Activated T-cell treated with anti-CD3 and anti-CD28 coated beads, Interleukin-2, amount 50 U/mL, for 72 hours (primary cell): ENCODE data around the gene CTDSPL. TPM values are rescaled to one million over a fixed set of nuclear protein-coding genes. Genes with fewer than 3 reads are reported as not detected.

ENCODE experiments used
- ATAC-seq, 2 donors: fragments of 150-1000 bp; cut with Tn5 transposase; replicated peaks in 1 of 2; 2 replicates each; pipeline ENCODE4 v1.10.0; 2021; ENCODE audit warnings: moderate library complexity in 2 of 2, mild to moderate bottlenecking in 1 of 2
- DNase-seq, 2 donors: peaks; one replicate each; pipeline ENCODE4 v3.0.0; 2021 to 2022; ENCODE audit warnings: mixed read lengths in 1 of 2
- H3K27ac Mint-ChIP-seq: one replicate; pipeline ENCODE4 v1.8.0; 2022; ENCODE audit warnings: mild to moderate bottlenecking, moderate library complexity, mixed read lengths
- H3K27me3 Mint-ChIP-seq: one replicate; pipeline ENCODE4 v1.8.0; 2022; ENCODE audit warnings: low read depth, mixed read lengths
- H3K36me3 Mint-ChIP-seq, 2 donors: one replicate each; pipeline ENCODE4 v1.8.0; 2022; ENCODE audit warnings: mixed read lengths in 2 of 2, mild to moderate bottlenecking in 1 of 2; ENCODE audit not compliant: insufficient read depth in 2 of 2
- H3K4me1 Mint-ChIP-seq: one replicate; pipeline ENCODE4 v1.8.0; 2022; ENCODE audit warnings: low read depth, mixed read lengths
- H3K4me3 Mint-ChIP-seq, 2 donors: one replicate each; pipeline ENCODE4 v1.8.0; 2022; ENCODE audit warnings: mild to moderate bottlenecking in 2 of 2, mixed read lengths in 2 of 2, moderate library complexity in 2 of 2
- H3K9me3 Mint-ChIP-seq, 2 donors: one replicate each; pipeline ENCODE4 v1.8.0; 2022; ENCODE audit warnings: mixed read lengths in 2 of 2
- total RNA-seq, 2 donors: library from RNA; stranded (reverse); gene quantifications; one replicate each; pipeline ENCODE4 v1.2.3, GENCODE V29; 2022

Gene CTDSPL
- total RNA-seq, 2 donors from 2014 or later = 6.3 to 7.0 TPM

DNA sequence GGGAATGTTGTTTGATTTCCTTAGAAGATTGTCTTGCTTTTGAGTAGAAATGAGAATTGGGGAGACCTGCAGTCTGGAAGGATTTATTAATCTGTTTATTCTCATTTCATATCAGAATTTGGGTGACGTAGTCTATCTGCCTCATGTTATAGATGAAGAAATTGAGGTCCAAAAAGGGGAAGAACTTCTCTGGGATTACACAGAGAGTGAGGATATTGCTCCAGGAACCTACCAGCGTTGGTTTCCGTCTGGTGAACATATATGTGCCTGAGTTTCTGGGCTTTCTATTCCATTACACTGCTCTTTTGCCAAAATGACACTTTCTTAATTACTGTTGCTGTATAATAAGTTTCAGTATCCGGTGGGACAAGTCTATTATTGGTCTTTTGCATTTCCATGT is 51.8 kb downstream of the CTDSPL start:
- peaks cover under 1% of the 10 kb centered on the region for H3K4me1 Mint-ChIP-seq
- H3K4me3 Mint-ChIP-seq = no peak overlapping the region
- no peak for DNase-seq
- H3K27me3 Mint-ChIP-seq = no peaks in the 10 kb centered on the region
- no peak for ATAC-seq
- H3K9me3 Mint-ChIP-seq = no peaks in the 10 kb centered on the region
- no peak overlapping the region for H3K27ac Mint-ChIP-seq
- no peaks in the 10 kb centered on the region for H3K36me3 Mint-ChIP-seq

DNA sequence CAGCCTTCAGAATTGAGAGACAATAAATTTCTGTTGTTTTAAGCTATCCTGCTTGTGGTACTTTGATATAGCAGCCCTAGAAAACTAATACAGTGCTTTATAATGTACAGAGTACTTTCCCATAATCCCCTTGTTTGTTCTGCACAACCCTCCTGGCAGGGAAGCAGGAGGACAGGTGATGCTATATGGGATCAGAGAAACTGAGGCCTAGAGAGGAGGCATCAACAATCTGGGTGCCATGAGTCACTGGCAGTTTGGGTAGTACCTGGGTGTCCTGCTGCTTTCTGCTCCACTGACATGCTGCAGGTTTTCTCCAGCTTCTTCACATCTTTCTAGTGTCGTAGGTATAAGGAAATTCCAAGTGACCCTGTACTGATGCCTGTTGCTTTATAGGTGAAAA is 55.0 kb downstream of the CTDSPL start:
- DNase-seq (no peak), ATAC-seq (no peak)
- no peaks in the 10 kb centered on the region for H3K9me3 Mint-ChIP-seq
- no peaks in the 10 kb centered on the region for H3K27me3 Mint-ChIP-seq
- no peaks in the 10 kb centered on the region for H3K4me1 Mint-ChIP-seq
- no peak overlapping the region for H3K27ac Mint-ChIP-seq
- H3K4me3 Mint-ChIP-seq = no peak overlapping the region
- no peaks in the 10 kb centered on the region for H3K36me3 Mint-ChIP-seq

DNA sequence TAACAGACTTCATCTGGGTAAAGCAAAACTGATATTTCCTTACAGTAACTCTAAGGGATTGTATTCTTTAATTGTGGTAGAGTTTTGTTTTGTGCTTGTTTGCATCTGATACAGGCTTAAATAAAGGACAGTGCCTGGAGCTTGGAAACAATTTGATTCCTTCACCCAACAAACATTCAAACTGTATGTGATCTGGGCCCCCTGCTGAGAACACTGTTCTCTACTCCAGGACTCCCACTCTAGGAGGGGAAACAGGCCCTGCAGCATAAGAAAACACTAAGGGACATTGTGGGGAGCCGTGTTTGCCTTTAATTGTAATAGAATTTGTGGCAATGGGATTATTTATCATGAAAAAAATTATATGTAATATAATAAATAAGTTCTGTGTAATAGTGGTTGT is 56.9 kb downstream of the CTDSPL start:
- H3K27me3 Mint-ChIP-seq = no peaks in the 10 kb centered on the region
- DNase-seq (no peak), ATAC-seq (no peak)
- H3K4me1 Mint-ChIP-seq = peaks cover 6% of the 10 kb centered on the region
- no peak overlapping the region for H3K4me3 Mint-ChIP-seq
- no peaks in the 10 kb centered on the region for H3K9me3 Mint-ChIP-seq
- no peaks in the 10 kb centered on the region for H3K36me3 Mint-ChIP-seq
- H3K27ac Mint-ChIP-seq = no peak overlapping the region

DNA sequence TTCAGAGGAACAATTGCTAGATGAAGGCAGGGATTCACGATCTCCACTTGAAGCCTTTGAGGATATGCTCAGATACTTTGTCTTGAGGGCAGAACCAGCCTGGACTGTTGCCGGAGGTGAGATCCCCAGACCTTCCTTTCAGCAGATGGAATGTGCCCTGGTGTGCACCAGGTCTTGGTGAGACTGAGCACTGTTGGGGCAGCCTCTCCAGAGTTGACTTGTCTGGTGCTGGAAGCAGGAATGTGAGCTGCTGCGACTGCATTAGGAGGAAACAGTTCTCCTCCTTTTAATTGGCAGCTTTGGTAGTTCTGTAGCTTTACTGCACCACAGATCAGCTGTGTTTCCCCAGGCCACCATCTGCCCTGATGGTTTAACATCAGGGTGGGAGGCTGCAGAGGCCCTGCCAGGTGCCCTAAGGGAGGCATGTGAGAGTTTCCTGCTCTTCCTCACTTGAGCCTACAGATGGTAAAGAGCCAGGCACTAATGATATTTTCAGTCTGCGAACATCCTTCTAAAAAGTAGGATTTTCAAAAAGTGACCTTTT is 58.5 kb downstream of the CTDSPL start:
- H3K4me3 Mint-ChIP-seq = no peak overlapping the region
- H3K9me3 Mint-ChIP-seq = no peaks in the 10 kb centered on the region
- no peaks in the 10 kb centered on the region for H3K27me3 Mint-ChIP-seq
- ATAC-seq = no peak
- peaks cover 6% of the 10 kb centered on the region for H3K4me1 Mint-ChIP-seq
- no peaks in the 10 kb centered on the region for H3K36me3 Mint-ChIP-seq
- no peak overlapping the region for H3K27ac Mint-ChIP-seq
- DNase-seq = no peak

DNA sequence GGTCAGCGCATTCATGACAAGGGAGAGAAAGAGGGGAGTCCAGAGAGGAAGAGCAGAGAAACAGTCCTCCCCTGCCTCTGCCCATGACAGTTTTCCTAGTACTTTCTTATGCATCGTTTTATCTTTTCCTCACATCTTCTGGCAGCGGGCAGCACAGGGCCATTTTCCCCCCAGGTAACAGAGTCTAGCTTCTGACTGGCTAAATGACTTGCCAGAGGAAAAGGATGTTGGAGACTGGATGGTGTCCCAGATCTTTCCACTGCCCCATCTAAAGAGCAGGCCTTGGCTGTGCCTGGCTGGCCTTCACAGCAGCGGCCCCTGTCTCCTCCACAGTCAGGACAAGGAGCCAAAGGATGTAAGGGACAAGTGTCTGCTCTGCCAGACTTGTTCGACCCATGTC is 59.3 kb downstream of the CTDSPL start:
- Mint-ChIP-seq H3K4me3 (no peak overlapping the region), H3K27me3 (no peaks in the 10 kb centered on the region), H3K36me3 (no peaks in the 10 kb centered on the region), H3K9me3 (no peaks in the 10 kb centered on the region), H3K27ac (no peak overlapping the region), H3K4me1 (peaks cover 6% of the 10 kb centered on the region)
- no peak for ATAC-seq
- no peak for DNase-seq

DNA sequence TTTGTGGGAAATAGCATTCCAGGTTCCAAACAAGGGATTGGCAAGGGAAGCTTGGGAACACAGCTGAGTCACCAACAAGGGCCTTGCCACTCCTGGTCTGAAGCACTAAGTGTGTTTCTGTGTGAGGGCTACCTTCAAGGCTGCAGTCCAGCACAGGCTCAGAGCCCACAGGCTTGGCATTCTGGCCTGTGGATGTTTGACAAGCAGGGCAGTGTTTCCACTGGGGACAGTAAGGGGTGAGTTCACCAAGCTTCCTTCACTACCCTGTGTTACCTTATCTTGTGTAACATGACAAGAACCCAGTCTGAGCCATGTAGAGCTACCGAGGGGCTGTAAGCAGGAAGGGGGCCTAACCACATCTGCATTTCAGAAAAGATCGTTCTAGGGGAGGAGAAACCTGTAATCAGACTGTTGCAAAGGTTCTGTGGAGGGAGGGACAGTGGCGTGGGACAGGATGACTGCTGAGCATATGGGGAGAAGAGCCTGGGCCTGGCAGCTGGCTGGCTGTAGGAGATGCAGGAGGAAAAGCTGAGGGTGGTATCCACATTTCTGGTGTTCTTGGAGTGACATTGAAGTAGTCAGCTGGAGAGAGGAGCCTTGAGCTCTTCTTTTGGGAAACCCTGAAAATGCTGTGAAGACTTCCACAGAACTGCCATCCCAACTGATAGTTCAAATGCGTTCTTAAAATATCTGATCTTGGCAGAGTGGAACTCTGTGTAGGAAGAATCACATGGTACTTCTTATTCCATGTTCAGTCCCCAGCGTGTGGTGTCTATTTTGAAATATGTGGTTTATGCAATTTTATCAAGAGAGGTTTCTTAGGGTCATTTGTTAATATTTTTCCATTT is 61.3 kb downstream of the CTDSPL start:
- Mint-ChIP-seq H3K36me3 (no peaks in the 10 kb centered on the region), H3K9me3 (no peaks in the 10 kb centered on the region), H3K4me3 (no peak overlapping the region), H3K27ac (no peak overlapping the region), H3K4me1 (peaks cover 6% of the 10 kb centered on the region), H3K27me3 (no peaks in the 10 kb centered on the region)
- no peak for DNase-seq
- no peak for ATAC-seq

DNA sequence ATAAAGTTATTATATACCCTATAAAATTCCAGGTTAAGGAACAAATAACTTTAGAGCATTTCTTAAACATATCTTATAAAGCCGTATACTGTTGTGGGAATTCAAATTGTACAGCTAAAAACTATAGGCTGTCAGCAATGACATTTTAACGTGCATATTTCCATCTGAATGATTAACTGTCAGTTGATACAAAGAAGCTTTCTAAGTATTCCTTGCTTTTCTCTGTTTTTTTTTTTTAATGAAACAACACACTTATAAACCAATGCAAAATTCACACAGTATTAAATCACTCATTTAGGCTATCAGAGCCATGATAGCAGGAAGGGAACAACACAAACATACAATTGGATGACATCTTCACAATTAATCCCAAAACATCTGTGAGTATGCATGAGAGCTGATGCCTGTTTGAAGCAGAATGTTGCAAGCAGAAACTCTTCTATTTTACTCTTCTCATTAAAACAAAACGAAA is 61.9 kb downstream of the CTDSPL start:
- Mint-ChIP-seq H3K27ac (no peak overlapping the region), H3K27me3 (no peaks in the 10 kb centered on the region), H3K4me3 (no peak overlapping the region), H3K4me1 (peaks cover 6% of the 10 kb centered on the region), H3K9me3 (no peaks in the 10 kb centered on the region), H3K36me3 (no peaks in the 10 kb centered on the region)
- ATAC-seq (no peak), DNase-seq (no peak)

DNA sequence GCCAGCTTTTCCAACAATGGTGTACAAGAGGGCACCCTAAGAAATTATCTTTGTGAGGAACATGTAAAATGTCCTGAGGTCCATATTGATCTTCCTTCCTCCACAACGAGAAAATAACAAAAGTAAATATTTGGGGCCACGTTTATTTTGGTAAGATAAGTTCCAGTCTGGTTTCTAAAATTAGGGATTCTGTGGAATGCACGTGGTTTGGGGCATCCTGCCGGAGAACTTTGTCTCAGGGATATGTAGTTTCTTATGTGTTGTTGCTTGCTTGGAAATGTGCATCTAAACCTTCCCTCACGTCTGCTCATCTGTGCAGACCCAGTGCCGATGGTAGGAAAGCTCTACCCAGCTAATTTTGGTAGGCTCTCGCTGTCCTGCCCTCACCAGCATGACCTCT is 62.8 kb downstream of the CTDSPL start:
- no peaks in the 10 kb centered on the region for H3K36me3 Mint-ChIP-seq
- ATAC-seq = no peak
- no peak overlapping the region for H3K4me3 Mint-ChIP-seq
- peaks cover 6% of the 10 kb centered on the region for H3K4me1 Mint-ChIP-seq
- no peak for DNase-seq
- H3K9me3 Mint-ChIP-seq = peaks cover 0 to 3% of the 10 kb centered on the region in 2 donors
- no peak overlapping the region for H3K27ac Mint-ChIP-seq
- no peaks in the 10 kb centered on the region for H3K27me3 Mint-ChIP-seq

DNA sequence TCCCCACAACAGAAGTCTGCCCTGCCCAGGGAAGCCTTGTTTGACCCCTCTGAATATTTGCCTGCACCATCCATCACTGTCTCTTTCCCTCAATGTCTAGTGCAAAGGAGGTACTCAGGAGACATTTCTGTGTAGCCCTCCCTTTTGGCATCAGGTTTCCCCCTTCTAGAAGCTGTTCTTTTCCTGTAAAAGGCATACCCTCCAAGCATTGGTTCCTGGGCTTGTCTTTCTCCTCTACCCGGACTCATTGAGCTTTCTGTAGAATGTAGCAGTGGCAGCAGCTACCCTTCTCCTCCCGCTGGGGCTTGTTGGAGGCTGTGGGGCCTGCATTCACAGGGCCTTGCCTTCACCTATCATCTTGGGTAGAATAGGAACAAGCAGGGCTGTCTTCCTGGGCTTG is 63.5 kb downstream of the CTDSPL start:
- ATAC-seq = no peak
- peaks cover 6% of the 10 kb centered on the region for H3K4me1 Mint-ChIP-seq
- no peak overlapping the region for H3K27ac Mint-ChIP-seq
- H3K36me3 Mint-ChIP-seq = no peaks in the 10 kb centered on the region
- H3K9me3 Mint-ChIP-seq = peaks cover 0 to 5% of the 10 kb centered on the region in 2 donors
- H3K4me3 Mint-ChIP-seq = no peak overlapping the region
- DNase-seq = no peak
- no peaks in the 10 kb centered on the region for H3K27me3 Mint-ChIP-seq

DNA sequence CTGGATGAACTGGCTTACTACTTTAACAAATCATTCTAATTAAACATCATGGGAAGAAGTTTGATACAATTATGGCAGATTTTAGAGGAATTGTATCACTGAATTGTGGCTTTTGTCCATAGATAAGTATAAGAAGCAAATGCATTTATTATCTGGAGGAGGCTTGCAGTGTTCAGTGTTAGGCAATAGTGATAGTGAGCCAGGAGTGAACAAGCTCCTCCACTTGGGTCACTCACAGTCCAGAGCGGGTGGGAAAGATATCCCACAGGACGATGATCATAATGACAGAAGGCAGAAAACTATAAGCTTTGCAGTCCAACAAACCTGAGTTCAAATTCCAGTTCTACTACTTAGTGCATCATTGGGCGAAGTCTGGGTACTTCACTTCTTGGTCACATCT is 64.9 kb downstream of the CTDSPL start:
- Mint-ChIP-seq H3K27ac (no peak overlapping the region), H3K36me3 (no peaks in the 10 kb centered on the region), H3K27me3 (no peaks in the 10 kb centered on the region), H3K4me1 (peaks cover 6% of the 10 kb centered on the region), H3K9me3 (peaks cover 0 to 7% of the 10 kb centered on the region in 2 donors), H3K4me3 (no peak overlapping the region)
- no peak for DNase-seq
- ATAC-seq = no peak

DNA sequence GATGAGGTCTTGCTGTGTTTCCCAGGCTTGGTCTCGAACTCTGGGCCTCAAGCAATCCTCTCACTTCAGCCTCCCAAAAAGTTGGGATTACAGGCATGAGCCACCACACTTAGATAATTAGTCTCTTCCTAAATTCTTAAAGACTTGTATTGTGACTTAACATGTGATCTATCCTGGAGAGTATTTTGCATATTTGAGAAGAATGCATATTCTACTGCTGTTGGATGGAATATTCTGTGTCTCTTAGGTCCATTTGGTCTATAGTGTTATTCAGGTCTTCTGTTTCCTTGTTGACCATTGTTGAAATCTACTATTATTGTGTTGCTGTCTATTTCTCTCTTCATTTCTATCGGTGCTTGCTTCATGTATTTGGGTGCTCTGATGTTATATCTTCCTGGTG is 68.8 kb downstream of the CTDSPL start:
- Mint-ChIP-seq H3K36me3 (no peaks in the 10 kb centered on the region), H3K4me1 (no peaks in the 10 kb centered on the region), H3K9me3 (peaks cover 0 to 7% of the 10 kb centered on the region in 2 donors), H3K27me3 (no peaks in the 10 kb centered on the region), H3K4me3 (no peak overlapping the region), H3K27ac (no peak overlapping the region)
- DNase-seq (no peak), ATAC-seq (no peak)

DNA sequence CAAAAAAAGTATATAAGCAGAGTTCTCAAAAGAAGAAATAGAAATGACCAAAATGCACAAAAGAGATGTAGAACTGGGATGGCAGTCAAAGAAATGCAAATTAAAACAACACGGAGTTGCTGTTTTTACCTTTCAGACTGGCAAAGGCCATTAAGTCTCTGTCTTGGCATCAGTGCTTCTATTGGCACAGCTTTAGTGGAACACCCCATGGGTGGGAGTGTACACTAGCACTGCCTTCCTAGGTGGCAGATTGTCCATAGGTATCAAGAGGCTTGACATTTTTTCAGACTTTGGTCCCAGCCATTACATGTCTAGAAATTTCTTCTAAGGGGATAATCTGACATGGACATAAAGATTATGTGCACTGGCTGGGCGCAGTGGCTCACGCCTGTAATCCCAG is 70.8 kb downstream of the CTDSPL start:
- Mint-ChIP-seq H3K27ac (peak overlapping the region; percentile 55), H3K27me3 (no peaks in the 10 kb centered on the region), H3K9me3 (peaks cover 0 to 7% of the 10 kb centered on the region in 2 donors), H3K4me3 (no peak overlapping the region), H3K4me1 (no peaks in the 10 kb centered on the region), H3K36me3 (no peaks in the 10 kb centered on the region)
- ATAC-seq (no peak), DNase-seq (no peak)

DNA sequence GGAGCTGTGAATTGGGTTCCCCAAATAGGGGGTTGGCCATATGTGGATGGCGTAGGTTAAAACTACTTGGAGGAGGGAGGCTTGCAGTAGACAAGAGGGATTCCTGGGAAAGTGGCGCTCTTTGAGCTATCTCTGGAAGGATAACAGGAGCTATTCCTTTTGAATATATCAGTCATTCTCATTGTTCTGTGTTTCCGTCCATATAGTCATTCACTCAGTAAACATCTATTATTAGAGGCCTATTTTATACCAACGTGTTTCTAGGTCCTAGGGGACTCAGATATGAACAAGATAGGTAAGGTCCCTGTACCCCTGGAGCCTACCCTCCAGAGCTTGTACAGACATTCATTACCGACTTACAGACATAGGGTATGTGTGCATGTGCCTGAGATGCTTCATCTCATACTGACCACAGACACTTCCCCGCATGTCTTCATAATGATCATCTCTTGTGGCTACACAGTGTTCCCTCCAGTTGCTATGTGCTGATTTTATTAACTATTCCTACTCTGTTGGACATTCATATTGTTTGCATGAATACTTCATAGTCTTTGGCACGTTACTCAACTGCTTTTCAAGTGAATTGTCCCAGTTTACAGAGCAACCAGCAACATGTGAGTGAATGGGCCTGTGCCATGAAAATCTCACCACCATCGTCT is 73.1 kb downstream of the CTDSPL start:
- H3K27me3 Mint-ChIP-seq = no peaks in the 10 kb centered on the region
- H3K4me3 Mint-ChIP-seq = no peak overlapping the region
- no peaks in the 10 kb centered on the region for H3K4me1 Mint-ChIP-seq
- ATAC-seq (no peak), DNase-seq (no peak)
- H3K9me3 Mint-ChIP-seq = peaks cover 0 to 3% of the 10 kb centered on the region in 2 donors
- H3K36me3 Mint-ChIP-seq = no peaks in the 10 kb centered on the region
- H3K27ac Mint-ChIP-seq = no peak overlapping the region
